Aorta (tissue), 5 donors: ENCODE results near the gene EIF2B5. TPM values are rescaled to one million over a fixed set of nuclear protein-coding genes. Genes with fewer than 3 reads are reported as not detected.
"Not testable (repeated sequence)": the region's sequence is repeated elsewhere in the genome, so short reads cannot be mapped to it uniquely, and the experiment has no call there.

ENCODE experiments used
- ATAC-seq: fragments of 200-7000 bp; cut with Tn5 transposase; one replicate; pipeline ENCODE4 v1.9.1; 2022; ENCODE audit warnings: moderate library complexity; ENCODE audit not compliant: low FRiP score
- DNase-seq, 2 donors: peaks; one replicate each; pipeline ENCODE4 v3.0.0-alpha.2; 2020
- H3K27ac ChIP-seq, 2 donors: one replicate each; pipeline ENCODE4 v1.5.1; 2013; ENCODE audit warnings: low read length in 2 of 2, mild to moderate bottlenecking in 2 of 2, moderate library complexity in 2 of 2, control low read depth in 1 of 2, inconsistent platforms in 1 of 2, low read depth in 1 of 2
- H3K27me3 ChIP-seq, 2 donors: one replicate each; pipeline ENCODE4 v1.6.1; 2013; ENCODE audit warnings: control low read depth in 1 of 2, low read length in 1 of 2, mild to moderate bottlenecking in 1 of 2, moderate library complexity in 1 of 2; ENCODE audit not compliant: insufficient read depth in 2 of 2, control insufficient read depth in 1 of 2
- H3K36me3 ChIP-seq, 2 donors: one replicate each; pipeline ENCODE4 v1.6.1; 2013; ENCODE audit warnings: control low read depth in 1 of 2, low read length in 1 of 2, mild to moderate bottlenecking in 1 of 2; ENCODE audit not compliant: insufficient read depth in 2 of 2, control insufficient read depth in 1 of 2
- H3K4me1 ChIP-seq, 2 donors: one replicate each; pipeline ENCODE4 v1.6.1; 2013; ENCODE audit warnings: low read length in 2 of 2, control low read depth in 1 of 2, mild to moderate bottlenecking in 1 of 2, moderate library complexity in 1 of 2; ENCODE audit not compliant: insufficient read depth in 2 of 2, control insufficient read depth in 1 of 2
- H3K4me3 ChIP-seq, 2 donors: one replicate each; pipeline ENCODE4 v1.5.1; 2013; ENCODE audit warnings: low read length in 2 of 2, control low read depth in 1 of 2, mild to moderate bottlenecking in 1 of 2
- H3K9me3 ChIP-seq: one replicate; pipeline ENCODE4 v1.6.1; 2013; ENCODE audit warnings: mild to moderate bottlenecking, low read length; ENCODE audit not compliant: control insufficient read depth
- WGBS, 2 donors: extraction: QIAGEN DNeasy Blood & Tissue Kit; methylation state at CpG; one replicate each; pipeline ENCODE4 v1.1.7; 2013; 5-methylcytosine and 5-hydroxymethylcytosine counted together
- intact Hi-C, 2 donors: fragments of 100-400 bp; cut with DNase I; formaldehyde crosslinking; loops; one replicate each; pipeline versions ENCODE4 v1.14.2 to v1.15.0; 2022
- polyA plus RNA-seq, 2 donors: library from polyadenylated mRNA; stranded (reverse); fragments of 200-250 nt; gene quantifications; one replicate each; pipeline ENCODE4 v1.2.3, GENCODE V29; 2013
- total RNA-seq, 2 donors: library from RNA; stranded (reverse); fragmentation: NEBNext Ultra II Directional; extraction: Animal tissue kit (Norgen Biotek cat#: 25700); gene quantifications; one replicate each; pipeline ENCODE4 v1.2.1, GENCODE V29; 2021
- donor health status: healthy with polysubstance abuse.
- donor health status: Bipolar disorder and iron deficiency.
- donor health status: DM: no; HTN: no; CAD: no.
- donor health status: DM: no; HTN: no; CAD: no.
- donor health status: DM: yes; HTN: yes; CAD: no.

The EIF2B5 gene
- total and polyA plus RNA-seq, 4 donors: 24.3 to 53.1 (median 32.5) TPM

DNA sequence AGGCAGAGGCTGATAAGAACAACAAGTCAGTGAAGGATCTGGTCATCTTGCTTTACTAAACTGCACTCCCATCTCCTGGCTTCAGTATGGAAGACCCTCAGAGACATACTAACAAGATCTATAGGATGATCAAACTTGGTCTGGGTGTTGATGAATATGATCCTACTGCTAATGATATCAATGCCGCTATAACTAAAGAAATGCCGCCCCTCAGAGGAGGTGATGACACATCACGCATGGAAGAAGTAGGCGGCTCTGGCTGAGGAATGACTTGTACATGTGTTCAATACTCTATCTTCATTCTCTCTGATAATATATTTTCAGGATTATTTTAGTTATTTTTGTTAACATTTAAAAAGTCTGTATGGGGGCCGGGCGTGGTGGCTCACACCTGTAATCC lies 17.5 kb upstream of the EIF2B5 start:
- Histone ChIP-seq H3K27me3 (no peaks in the 10 kb centered on the region), H3K36me3 (no peaks in the 10 kb centered on the region), H3K27ac (no peak overlapping the region), H3K4me1 (no peaks in the 10 kb centered on the region), H3K9me3 (no peaks in the 10 kb centered on the region), H3K4me3 (no peak overlapping the region)
- 90 to 92% methylated on average over 6 of the region's 6 CpGs for WGBS, 2 donors
- ATAC-seq (no peak), DNase-seq (no peak)
- intact Hi-C loops: no loop called here

DNA sequence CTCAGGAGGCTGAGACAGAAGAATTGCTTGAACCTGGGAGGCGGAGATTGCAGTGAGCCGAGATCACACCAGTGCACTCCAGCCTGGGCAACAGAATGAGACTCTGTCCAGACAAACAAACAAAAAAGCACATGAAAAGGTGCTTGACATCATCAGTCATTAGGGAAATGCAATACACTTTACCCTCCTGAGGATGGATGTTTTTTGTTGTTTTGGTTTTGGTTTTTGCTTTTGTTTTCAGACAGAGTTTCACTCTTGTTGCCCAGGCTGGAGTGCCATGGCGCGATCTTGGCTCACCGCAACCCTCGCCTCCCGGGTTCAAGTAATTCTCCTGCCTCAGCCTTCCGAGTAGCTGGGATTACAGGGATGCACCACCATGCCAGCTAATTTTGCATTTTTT lies 14.1 kb upstream of the EIF2B5 start:
- ATAC-seq, H3K4me3 ChIP-seq, H3K27me3 ChIP-seq, H3K36me3 ChIP-seq, DNase-seq, H3K4me1 ChIP-seq, H3K27ac ChIP-seq, intact Hi-C loops, H3K9me3 ChIP-seq: not testable (repeated sequence)
- WGBS, 2 donors: 93 to 95% methylated on average over 8 of the region's 8 CpGs

DNA sequence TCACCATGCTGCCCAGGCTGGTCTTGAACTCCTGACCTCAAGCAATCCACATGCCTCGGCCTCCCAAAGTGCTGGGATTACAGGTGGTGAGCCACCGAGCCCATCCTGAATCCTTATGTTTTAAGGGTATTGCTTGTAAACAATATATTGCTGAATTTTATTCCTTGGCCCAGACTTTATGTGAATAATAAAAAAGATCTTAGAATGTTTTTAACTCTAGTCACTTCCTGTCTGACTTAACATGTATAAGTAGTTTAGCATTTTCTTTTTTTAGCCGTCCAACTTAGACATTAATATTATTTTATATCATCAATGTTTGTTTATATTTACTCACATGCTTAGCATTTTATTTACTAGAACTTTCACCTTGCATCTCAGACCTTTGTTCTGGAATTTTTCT lies 9.2 kb upstream of the EIF2B5 start:
- H3K27ac ChIP-seq: no peak overlapping the region
- 63 to 68% methylated on average over 3 of the region's 3 CpGs for WGBS, 2 donors
- H3K36me3 ChIP-seq: no peaks in the 10 kb centered on the region
- no peaks in the 10 kb centered on the region for H3K4me1 ChIP-seq
- intact Hi-C loops: no loop called here
- no peak overlapping the region for H3K4me3 ChIP-seq
- H3K27me3 ChIP-seq: no peaks in the 10 kb centered on the region
- no peaks in the 10 kb centered on the region for H3K9me3 ChIP-seq
- DNase-seq: no peak
- ATAC-seq: no peak

DNA sequence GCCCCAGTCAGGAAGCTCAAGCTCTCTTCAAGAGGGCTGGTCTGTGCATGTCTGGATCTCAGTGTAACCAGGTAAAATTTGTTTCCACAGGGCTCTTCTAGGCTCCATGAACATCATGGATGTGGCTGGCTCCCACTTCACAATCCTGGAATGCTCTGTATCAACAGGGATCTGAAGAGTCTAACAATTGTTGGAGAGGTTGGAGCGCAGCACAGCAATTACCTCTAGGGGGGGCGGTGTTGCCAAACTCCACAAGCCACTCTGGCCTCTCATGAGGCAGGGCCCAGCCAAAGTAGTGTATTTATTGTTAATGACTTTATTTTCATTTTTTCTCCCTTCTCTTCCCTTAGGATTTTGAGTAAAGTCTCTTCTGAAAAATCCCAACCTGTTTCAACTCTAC lies 6.1 kb upstream of the EIF2B5 start:
- Histone ChIP-seq H3K27me3 (no peaks in the 10 kb centered on the region), H3K9me3 (no peaks in the 10 kb centered on the region), H3K27ac (no peak overlapping the region), H3K4me3 (no peak overlapping the region), H3K4me1 (no peaks in the 10 kb centered on the region), H3K36me3 (no peaks in the 10 kb centered on the region)
- WGBS, 2 donors: 33 to 35% methylated on average over 2 of the region's 2 CpGs
- no peak for ATAC-seq
- intact Hi-C loops: no loop called here
- DNase-seq: no peak

DNA sequence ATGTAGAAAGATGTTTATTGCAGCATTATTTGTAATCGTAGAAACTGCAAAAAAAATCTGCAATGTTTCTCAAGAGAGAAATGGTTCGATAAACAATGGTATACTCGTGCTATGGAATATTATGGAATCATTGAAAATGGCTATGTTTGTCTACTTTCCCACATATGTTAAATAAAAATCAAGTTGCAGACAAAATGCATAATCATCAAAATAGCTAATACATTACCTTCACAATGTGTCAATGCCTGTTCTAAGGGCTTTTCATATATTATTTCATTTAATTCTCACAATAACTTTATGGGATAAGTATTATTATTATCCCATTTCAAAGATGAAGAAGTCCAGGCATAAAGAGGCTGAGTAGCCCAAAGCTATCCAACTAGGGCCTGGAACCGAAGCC lies 2.2 kb upstream of the EIF2B5 start:
- ATAC-seq: no peak
- no peaks in the 10 kb centered on the region for H3K36me3 ChIP-seq
- H3K27ac ChIP-seq: no peak overlapping the region
- intact Hi-C loops: loop anchor here (5.0 to 10.0 kb wide), 4 partner anchors 91 to 236 kb away; partner anchors contain the start of genes ABCC5 (in 1 of the 2), ALG3 (in 1 of the 2) and EEF1AKMT4 (in 1 of the 2)
- H3K4me3 ChIP-seq: no peak overlapping the region
- no peaks in the 10 kb centered on the region for H3K27me3 ChIP-seq
- no peaks in the 10 kb centered on the region for H3K4me1 ChIP-seq
- H3K9me3 ChIP-seq: no peaks in the 10 kb centered on the region
- DNase-seq: no peak
- WGBS, 2 donors: 94% methylated on average over 4 of the region's 4 CpGs

DNA sequence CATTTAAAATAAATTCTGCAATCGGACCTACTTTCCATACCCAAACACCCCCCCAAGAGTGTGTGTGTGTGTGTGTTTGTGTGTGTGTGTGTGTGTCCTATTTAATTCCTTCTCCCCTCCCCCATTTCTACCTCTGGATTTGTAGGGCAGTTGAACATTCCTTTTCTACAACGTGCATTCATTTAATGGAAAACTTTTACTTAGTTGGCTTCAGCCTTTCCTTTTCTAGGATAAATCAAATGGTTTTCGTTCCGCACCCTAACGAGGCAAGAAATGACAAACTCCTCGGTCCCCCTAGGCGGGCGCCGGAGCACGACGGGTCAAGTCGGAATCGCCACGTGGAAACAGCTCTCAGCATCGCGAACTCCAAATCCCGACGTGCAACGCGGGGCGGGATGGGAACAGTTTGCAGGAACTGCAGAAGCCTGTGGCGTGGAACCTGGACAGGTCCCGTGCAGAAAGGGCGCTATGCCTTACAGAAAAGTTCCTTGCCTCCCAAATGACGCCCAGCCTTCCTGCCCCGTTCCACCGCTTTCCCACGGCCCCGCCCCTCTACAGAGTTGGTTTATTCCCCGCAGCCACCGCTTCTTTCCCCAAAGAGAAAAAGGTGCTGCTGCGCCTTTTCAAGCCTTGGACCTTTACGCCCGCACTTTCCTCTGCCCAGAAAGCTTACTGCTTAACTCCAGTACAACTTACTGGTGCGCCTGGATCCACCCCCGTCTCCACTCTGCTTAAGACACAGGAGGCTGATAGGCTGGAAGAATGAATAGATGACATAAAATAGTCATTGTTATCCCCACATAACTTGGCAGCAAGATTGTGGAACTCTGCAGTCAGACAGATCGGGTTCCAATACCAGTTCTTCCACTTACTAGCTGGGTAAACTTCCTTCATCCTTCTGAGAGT lies 1.1 kb upstream of the EIF2B5 start:
- Histone ChIP-seq H3K27ac (peak overlapping the region; percentile 8 to 31), H3K27me3 (no peaks in the 10 kb centered on the region), H3K9me3 (no peaks in the 10 kb centered on the region), H3K4me1 (no peaks in the 10 kb centered on the region), H3K36me3 (no peaks in the 10 kb centered on the region), H3K4me3 (peak overlapping the region; percentile 30 to 75)
- WGBS, 2 donors: 0 to 1% methylated on average over 37 of the region's 37 CpGs
- ATAC-seq: peak; percentile 88
- intact Hi-C loops: loop anchor here (1.0 to 10.0 kb wide), 6 partner anchors 51 to 237 kb away; partner anchors contain the start of genes EEF1AKMT4 (in 2 of the 2), ABCC5 (in 1 of the 2) and ALG3 (in 1 of the 2)
- DNase-seq: peak; percentile 91 to 94

DNA sequence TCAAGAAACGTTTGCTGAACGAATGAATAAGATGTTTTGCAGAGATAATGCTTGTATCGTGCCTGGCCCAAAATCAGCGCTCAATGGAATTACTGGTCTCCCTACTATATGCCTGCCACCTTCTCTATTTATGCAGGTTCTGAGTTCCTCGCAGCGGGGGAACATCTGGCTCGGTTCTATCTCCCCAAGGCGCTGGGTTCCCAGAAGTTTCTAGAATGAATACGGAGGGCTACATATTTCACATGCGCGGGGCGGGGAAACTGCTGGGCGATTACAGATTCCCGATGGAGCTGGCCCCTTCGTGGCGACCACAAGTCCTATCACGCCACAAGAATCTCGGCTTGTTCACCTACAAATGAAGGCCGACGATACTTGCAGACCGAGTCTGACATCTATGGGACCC lies 411 bp upstream of the EIF2B5 start:
- 0% methylated on average over 21 of the region's 21 CpGs for WGBS, 2 donors
- peak; percentile 19 for ATAC-seq
- Histone ChIP-seq H3K4me3 (peak overlapping the region; percentile 30 to 75), H3K4me1 (no peaks in the 10 kb centered on the region), H3K27me3 (no peaks in the 10 kb centered on the region), H3K9me3 (no peaks in the 10 kb centered on the region), H3K36me3 (no peaks in the 10 kb centered on the region), H3K27ac (peak overlapping the region in 1 of 2 donors; percentile 15)
- DNase-seq: no peak
- intact Hi-C loops: loop anchor here (1.0 to 10.0 kb wide), 7 partner anchors 50 to 237 kb away; partner anchors contain the start of genes EEF1AKMT4 (in 2 of the 2), ABCC5 (in 1 of the 2), ABCF3 (in 1 of the 2) and ALG3 (in 1 of the 2)

DNA sequence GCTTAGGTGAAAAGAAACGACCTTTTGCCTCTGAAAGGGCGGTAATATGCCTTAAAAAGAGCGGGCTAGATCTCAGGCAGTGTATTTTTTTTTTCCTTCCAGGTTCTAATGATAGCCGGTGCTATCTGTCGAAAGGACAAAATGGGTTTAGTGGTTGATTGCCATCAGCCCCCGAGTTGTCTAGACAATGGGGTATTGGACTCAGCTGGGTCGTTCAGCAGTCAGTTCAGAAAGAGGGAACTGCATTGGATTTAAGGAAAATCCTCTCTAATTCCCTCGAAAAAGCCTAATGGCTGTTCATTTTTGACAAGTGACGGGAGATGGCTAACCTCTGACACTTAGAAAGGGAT lies 728 bp downstream of the EIF2B5 start:
- Histone ChIP-seq H3K4me1 (no peaks in the 10 kb centered on the region), H3K36me3 (peaks cover 0 to 3% of the 10 kb centered on the region in 2 donors)

More for the DNA sequence above, 728 bp downstream of the EIF2B5 start:
- H3K4me3 ChIP-seq: peak overlapping the region; percentile 30 to 75
- H3K27ac ChIP-seq: peak overlapping the region in 1 of 2 donors; percentile 15
- no peaks in the 10 kb centered on the region for H3K9me3 ChIP-seq
- 1% methylated on average over 9 of the region's 9 CpGs for WGBS, 2 donors
- H3K27me3 ChIP-seq: no peaks in the 10 kb centered on the region
- no peak for ATAC-seq
- no peak for DNase-seq
- intact Hi-C loops: loop anchor here (2.0 to 10.0 kb wide), 4 partner anchors 49 to 121 kb away; partner anchors contain the start of genes ABCC5 (in 1 of the 2), ABCF3 (in 1 of the 2), ALG3 (in 1 of the 2) and EEF1AKMT4 (in 1 of the 2)
